ENCODE results near the gene EEFSEC. TPM values are rescaled to one million over a fixed set of nuclear protein-coding genes. Genes with fewer than 3 reads are reported as not detected.

Gene EEFSEC
- total and polyA plus RNA-seq, 2 of the 4 experiments (the other 2 are of a cell fraction), result 4.5 to 9.3 TPM

- no peak overlapping the region for H3K18ac ChIP-seq (ENCODE audit: low read depth, low read length)
- no peak overlapping the region for H2BK20ac ChIP-seq (ENCODE audit: low read depth, low read length)
- H4K5ac ChIP-seq (ENCODE audit: low read depth, low read length), result no peak overlapping the region
- H2AFZ ChIP-seq (replicated peaks; ENCODE audit: low read length, poor library complexity), result no peak overlapping the region
- H2BK120ac ChIP-seq (ENCODE audit: low read depth, low read length), result no peak overlapping the region
- no peak overlapping the region for H2AK5ac ChIP-seq (ENCODE audit: low read depth, low read length)
- no peaks in the 10 kb centered on the region; a peak in 1 of 4 replicates for H3K79me1 ChIP-seq (ENCODE audit: low read depth in 1 of 2, low read length in 2 of 2)
- DNase-seq (no peak), ATAC-seq (ENCODE audit: low read depth) (no peak)
- dilution Hi-C loops (cut with HindIII; ENCODE audit: low sequenced_read_pairs, unreplicated experiment), result no loop called here
- intact Hi-C loops (cut with micrococcal nuclease), result no loop called here
- POLR2A ChIA-PET (ENCODE audit: unreplicated experiment), result no interaction called here
- H3K4me3 ChIP-seq (ENCODE audit: insufficient read depth, low read depth, low read length), result no peak overlapping the region
- TF ChIP-seq SMC3 (IDR thresholded peaks at IDR 0.05; ENCODE audit: low read depth, low read length) (no peak), RCOR1 (IDR thresholded peaks at IDR 0.05; ENCODE audit: insufficient replicate concordance, low read length) (no peak), MAZ (IDR thresholded peaks at IDR 0.05; ENCODE audit: borderline replicate concordance, low read depth, low read length) (no peak)
- no peaks in the 10 kb centered on the region for H3K9me3 ChIP-seq (ENCODE audit: control insufficient read depth, insufficient read depth, low read length)
- H3K4ac ChIP-seq (ENCODE audit: low read depth, low read length), result no peak overlapping the region
- H3K9ac ChIP-seq (ENCODE audit: low read depth, low read length), result no peak overlapping the region
- peaks cover 18% of the 10 kb centered on the region; the same call in 1 of the 2 replicates for H3K9me1 ChIP-seq (ENCODE audit: insufficient read depth, low read length)
- in situ Hi-C loops (cut with MboI; ENCODE audit: low sequenced_read_pairs), result no loop called here
- no TSS peak for BruUV-seq (replicated peaks)
- H3K23ac ChIP-seq (ENCODE audit: low read depth, low read length), result no peak overlapping the region
- 0 out of 2 replicates have a peak, but pooled peaks cover 1% of the 10 kb centered on the region for H3K36me3 ChIP-seq (ENCODE audit: control insufficient read depth, insufficient read depth, low read length)
- H2BK15ac ChIP-seq (ENCODE audit: low read depth, low read length), result no peak overlapping the region
- H3K14ac ChIP-seq (replicated peaks; ENCODE audit: low read depth, low read length), result no peak overlapping the region
- 83% methylated on average over 1 of the region's 7 CpGs; no CpG with 5 or more reads in 1 of the 2 experiments for WGBS, 2 experiments (ENCODE audit: extremely low coverage in 2 of 2, insufficient read length in 1 of 2)
- CTCF ChIA-PET, result no interaction called here
- no peak overlapping the region for H4K91ac ChIP-seq (ENCODE audit: insufficient read depth, low read depth, low read length)
- no peak overlapping the region for H4K8ac ChIP-seq (ENCODE audit: low read depth in 2 of 2, low read length in 2 of 2)
- no peak overlapping the region for H3K56ac ChIP-seq (ENCODE audit: extremely low read depth, insufficient read depth, low read length)
- H3K4me2 ChIP-seq (ENCODE audit: low read depth, low read length), result no peak overlapping the region
- no peaks in the 10 kb centered on the region for H3K27me3 ChIP-seq (ENCODE audit: control insufficient read depth, insufficient read depth, low read length)
- H4K20me1 ChIP-seq (ENCODE audit: insufficient read depth, low read length), result no peaks in the 10 kb centered on the region
- peaks cover 10% of the 10 kb centered on the region for H3K4me1 ChIP-seq (ENCODE audit: control insufficient read depth, insufficient read depth, low read length)
- no peak overlapping the region for H3K27ac ChIP-seq (ENCODE audit: insufficient read depth, low read length)
- H2AK9ac ChIP-seq (replicated peaks; ENCODE audit: low read depth, low read length, poor library complexity), result no peak overlapping the region
- no peak overlapping the region for H2BK5ac ChIP-seq (ENCODE audit: low read depth, low read length, poor library complexity, severe bottlenecking)
These were observed 211.6 kb downstream of the EEFSEC start for GRCh38 chr3:128364808-128365360.
